SK-N-MC (cell line): ENCODE results near the gene MID1.

Experiments used
- EZH2 ChIP-seq: fragments of 200-600 bp; sonication (generic); IDR thresholded peaks from one replicate; pipeline ENCODE4 v1.6.1; 2017; ENCODE audit warnings: antibody characterized with exemption
- FOXP2 ChIP-seq: optimal IDR thresholded peaks from 2 replicates; pipeline ENCODE3; 2011; ENCODE audit warnings: mild to moderate bottlenecking, moderate library complexity; ENCODE audit not compliant: insufficient read depth; ENCODE audit errors: extremely low read length, control extremely low read depth
- POLR2AphosphoS5 ChIP-seq: IDR thresholded peaks from 2 replicates; pipeline ENCODE4 v1.6.1; 2012; ENCODE audit warnings: mild to moderate bottlenecking, low read depth, low read length, borderline replicate concordance

DNA sequence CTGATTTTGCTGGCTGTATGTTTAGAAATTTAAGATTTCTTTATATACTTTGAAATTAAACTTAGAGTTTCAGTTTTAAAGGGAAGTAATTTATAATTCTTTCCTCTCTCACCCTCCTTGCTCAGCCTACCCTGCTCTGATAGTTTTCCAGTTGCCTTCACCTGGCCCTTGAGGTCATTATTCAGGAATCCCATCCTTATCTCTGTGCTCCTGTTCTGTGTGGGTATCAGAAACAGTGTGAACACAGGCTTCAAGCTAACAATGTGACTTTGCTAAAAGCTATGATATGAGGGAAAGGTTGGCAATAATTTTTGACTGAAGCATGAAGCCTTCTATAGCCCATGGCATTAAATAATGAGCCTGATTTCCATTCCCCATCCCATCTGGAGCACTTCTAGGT is 128.1 kb downstream of the MID1 start:
- TF ChIP-seq POLR2AphosphoS5 (no peak), EZH2 (no peak), FOXP2 (no peak)
